Nucleus accumbens (tissue), 56 donors: ENCODE data around the gene TRHDE.
"Not testable (repeated sequence)": the region's sequence is repeated elsewhere in the genome, so short reads cannot be mapped to it uniquely, and the experiment has no call there.

Source experiments
- DNase-seq, 56 donors: peaks; one replicate each; lab custom pipeline; 2025; lab: John Stamatoyannopoulos, UW

Gene TRHDE

DNA sequence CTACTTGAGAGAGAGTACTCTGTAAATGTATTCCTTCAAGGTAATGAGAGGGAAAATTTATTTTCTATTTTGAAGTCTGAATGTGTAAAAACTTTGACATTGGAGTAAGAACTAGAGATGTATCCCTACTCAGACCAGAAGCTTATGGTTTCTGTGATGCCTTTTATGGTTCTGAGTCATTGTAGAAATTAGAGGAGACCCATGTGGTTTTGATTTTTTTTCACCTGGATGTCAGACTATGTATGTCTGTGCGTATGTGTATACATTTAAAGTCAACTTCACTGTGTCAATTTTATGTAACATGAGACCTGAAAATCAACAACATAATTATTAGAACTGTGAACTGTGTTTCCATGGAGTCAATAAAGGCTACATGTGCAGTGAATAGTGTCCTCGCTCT is 302.0 kb downstream of the TRHDE start:
- DNase-seq: no peak

- no peak for DNase-seq
These were observed 306.2 kb downstream of the TRHDE start for GRCh38 chr12:72578327-72578726.

DNA sequence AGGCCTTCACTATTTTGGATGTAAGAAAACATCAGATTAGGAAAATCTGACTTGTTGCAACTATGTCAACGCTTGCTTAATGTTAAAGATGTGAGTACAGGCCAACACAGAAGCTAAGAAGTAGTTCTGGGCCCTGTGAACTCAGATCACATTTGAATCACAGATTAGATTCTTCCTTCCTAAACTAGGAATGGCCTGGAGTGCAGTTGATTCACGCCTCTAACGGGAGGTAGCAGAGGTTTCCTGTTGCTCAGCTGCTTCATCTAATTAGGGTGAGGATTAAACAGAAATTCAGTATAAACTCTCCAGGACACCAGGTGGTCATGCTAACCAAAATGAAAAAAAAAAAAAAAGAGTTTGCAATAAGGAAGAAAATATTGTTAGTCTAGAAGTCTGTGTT is 314.3 kb downstream of the TRHDE start:
- no peak for DNase-seq

DNA sequence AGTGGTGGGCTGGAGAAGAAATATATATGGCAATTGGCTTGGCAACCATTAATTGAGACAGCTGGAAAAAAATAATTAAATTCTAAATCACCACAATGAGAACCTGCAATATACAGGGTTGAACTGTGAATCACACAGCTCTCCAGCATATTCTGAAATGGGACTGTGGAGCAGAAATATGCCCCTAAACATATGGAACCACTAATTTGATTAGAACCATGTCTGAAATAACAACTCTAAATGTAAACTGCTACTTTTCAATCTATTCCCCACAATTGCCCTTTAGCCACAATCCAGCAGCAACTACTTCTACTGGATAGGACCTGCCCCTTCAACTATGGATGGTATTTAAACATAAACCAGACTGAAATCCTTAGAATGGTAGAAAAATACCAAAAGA is 330.4 kb downstream of the TRHDE start:
- no peak for DNase-seq

GRCh38 chr12:72605975-72606374 is 333.8 kb downstream of the TRHDE start:
- no peak for DNase-seq

- no peak for DNase-seq
These were observed 338.2 kb downstream of the TRHDE start for GRCh38 chr12:72610342-72610741.

DNA sequence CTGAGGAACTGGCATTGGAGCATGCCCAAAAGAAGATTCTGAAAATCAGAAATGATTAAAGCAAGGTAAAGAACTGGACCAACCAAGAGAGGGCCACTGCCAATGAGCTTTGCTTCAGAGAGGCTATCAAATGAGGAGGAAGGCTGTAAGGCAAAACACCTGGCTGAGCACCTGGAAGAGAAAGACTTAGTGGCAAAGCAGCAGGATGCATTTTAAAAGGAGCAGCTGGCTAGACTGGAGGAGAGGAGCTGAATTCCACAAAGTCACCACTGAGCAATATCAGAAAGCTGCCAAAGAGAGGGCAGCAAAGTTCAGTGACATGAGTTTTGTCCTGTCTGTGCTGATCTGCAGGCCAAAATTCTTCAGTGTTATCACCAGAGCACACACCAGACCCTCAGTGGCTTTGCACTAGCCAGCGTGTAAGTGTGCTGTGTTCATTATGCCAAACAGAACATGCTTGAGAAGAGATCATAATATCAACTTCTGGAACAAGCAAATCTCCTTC is 338.7 kb downstream of the TRHDE start:
- no peak for DNase-seq

DNA sequence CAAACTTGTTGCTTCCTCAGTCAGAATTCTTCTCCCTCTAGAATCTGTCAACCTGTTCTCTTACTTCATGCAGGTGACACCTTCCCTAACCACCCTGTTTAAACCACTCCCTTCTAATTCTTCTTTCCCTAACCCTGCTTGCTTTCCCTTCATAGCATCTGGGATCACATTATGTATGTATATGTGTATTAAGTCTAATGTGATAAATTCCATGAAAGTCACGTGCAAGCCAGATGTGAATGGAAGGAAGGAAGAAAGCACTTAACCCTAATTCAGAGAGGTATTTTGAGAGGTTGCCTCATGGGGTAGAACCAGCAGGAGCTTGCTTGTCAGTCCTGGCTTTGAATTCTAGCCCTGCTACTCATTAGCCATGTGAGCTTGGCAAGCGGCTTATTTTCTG is 340.0 kb downstream of the TRHDE start:
- DNase-seq: no peak

- no peak for DNase-seq
These were observed 346.6 kb downstream of the TRHDE start for GRCh38 chr12:72618764-72619163.

DNA sequence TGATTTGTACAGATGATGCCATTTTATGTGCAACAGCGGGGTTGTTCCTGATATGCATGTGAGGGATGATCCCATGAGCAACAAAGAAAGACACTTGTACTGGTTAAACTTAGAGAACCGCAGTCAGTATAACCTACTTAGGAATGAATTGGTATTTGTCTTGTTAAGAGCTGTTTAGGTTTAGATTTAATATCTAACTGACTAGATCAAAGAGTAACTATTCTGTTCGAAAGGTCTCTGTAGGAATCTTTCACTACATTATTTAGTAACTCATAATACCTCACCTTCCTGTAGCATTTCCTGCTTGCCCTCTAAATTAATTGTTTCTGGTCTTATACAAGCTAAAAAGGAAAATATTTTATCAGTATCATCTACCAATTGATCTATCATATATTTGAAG is 350.4 kb downstream of the TRHDE start:
- DNase-seq: no peak

GRCh38 chr12:72631926-72632685 is 359.9 kb downstream of the TRHDE start:
- DNase-seq: no peak

DNA sequence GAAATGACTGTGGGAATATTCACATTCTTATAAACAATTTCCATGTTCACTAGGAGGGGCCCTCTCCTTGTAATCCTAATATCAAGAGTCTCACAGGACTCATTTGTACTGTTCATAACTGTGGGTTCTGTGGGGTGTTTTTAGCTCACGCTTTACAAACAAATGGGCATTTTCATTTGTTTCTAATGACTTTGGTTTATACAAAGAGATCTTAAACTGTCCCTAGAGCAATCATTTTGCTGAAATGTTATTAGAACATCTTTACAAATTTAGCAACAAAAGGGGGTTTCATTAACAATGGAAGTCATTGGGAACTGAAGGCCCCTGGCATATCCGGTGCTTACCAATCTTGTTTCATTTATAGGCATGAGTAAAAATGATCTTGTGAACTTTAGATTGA is 370.5 kb downstream of the TRHDE start:
- DNase-seq: no peak

DNA sequence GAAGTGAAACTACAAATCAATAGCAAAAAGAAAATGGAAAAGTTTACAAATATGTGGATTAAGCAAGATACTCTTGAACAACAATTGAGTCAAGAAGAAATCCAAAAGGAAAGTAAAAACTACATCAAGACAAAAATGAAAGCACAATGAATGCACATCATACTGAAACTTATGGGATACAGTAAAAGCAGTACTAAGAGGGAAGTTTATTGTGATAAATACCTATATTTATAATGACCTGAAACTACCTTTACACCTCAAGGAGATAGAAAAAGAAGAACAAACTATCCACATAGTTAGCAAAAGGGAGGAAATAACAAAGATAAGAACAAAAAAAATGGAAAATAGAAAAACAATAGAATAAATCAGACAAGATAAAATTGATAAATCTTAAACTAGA is 375.0 kb downstream of the TRHDE start:
- DNase-seq: no peak

GRCh38 chr12:72658615-72659014 is 386.4 kb downstream of the TRHDE start:
- no peak for DNase-seq

GRCh38 chr12:72660174-72660573 is 388.0 kb downstream of the TRHDE start:
- DNase-seq: not testable (repeated sequence)

GRCh38 chr12:72673853-72674252 is 401.7 kb downstream of the TRHDE start:
- no peak for DNase-seq

- DNase-seq: no peak
These were observed 404.4 kb downstream of the TRHDE start for GRCh38 chr12:72676556-72676955.

DNA sequence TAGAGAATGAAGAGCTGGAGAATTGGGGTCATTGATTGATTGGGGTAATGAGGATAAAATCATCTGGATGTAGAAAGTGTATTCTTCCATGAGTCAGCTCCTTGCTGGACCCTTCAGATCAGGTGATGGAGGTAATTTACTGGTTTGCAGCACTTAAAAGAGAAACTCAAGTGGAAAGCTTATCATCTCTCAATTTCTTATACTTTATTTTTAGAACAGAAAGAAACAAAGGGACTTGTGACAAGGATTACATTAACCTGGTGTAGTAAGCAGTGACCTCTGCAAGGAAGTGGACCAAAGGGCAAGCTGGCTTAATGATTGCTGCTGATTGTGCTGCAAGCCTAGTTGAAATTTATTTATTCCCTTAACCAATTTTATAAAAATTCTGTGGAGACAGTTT is 405.0 kb downstream of the TRHDE start:
- DNase-seq: no peak

DNA sequence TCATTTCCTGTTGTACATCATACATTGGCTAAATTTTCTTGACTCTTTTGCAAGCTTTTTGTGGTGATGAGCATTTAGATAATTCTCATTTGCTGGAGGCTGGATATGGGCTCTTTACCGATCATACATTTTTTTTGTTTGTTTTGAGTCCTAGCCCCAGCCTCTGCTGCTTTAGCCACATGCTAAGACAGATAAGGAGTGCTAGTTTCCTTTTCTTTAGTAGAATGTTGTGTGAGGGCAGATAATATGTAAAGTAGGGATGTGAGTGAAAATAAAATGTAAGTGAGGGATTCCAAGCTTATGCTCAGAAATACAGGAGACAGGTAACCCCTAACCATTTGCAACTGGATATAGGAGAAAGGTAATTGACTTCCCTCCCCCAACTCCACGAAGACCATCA is 405.7 kb downstream of the TRHDE start:
- no peak for DNase-seq

DNA sequence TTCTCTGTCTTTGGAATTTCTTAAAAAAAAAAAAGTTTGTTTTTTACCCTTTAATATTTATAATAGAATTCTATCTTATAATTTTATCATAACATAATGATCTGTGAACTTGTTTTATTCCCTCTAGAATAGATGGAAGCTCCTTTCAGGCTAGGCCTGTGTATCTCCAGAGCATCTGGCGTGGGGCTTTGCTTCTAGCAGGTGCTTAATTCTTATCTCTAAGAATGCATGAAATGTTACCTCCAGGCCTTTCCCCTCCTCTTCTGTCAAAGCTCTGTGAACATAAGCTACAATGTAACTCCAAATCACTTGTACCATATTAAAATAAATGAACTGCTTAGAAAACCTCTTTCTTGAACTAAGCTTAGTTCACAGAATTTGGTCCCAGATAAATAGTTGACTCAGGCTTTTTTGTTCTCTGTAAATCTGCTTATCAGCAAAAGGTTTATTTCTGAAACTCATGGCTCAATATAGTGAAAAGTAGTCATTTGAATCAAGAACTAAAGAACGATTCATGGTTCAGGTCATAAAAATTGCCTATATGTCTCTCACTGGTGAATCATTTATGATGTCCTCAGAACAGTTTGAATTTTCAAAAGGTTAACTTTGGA is 407.1 kb downstream of the TRHDE start:
- DNase-seq: no peak

GRCh38 chr12:72681028-72681427 is 408.9 kb downstream of the TRHDE start:
- no peak for DNase-seq

GRCh38 chr12:72684491-72684890 is 412.3 kb downstream of the TRHDE start:
- DNase-seq: no peak
